Spinal cord (tissue), 10 donors: Measurements from ENCODE around the gene OTOR. TPM values are rescaled to one million over a fixed set of nuclear protein-coding genes. Genes with fewer than 3 reads are reported as not detected.
A peak's percentile ranks its signal among the peaks of the same experiment; 100 is the strongest.

Source experiments
- DNase-seq, 6 donors: peaks; one replicate each; pipeline versions ENCODE4 v3.0.0 to v3.0.0-alpha.2; 2013 to 2015; ENCODE audit warnings: low spot score in 6 of 6, low read depth in 4 of 6
- H3K27ac ChIP-seq: one replicate; pipeline ENCODE4 v1.5.1; 2013; ENCODE audit warnings: low read depth, low read length, control low read depth
- H3K27me3 ChIP-seq: one replicate; pipeline ENCODE4 v1.6.1; 2013; ENCODE audit warnings: low read length; ENCODE audit not compliant: control insufficient read depth, insufficient read depth
- H3K36me3 ChIP-seq: one replicate; pipeline ENCODE4 v1.6.1; 2013; ENCODE audit warnings: low read length; ENCODE audit not compliant: control insufficient read depth, insufficient read depth
- H3K4me1 ChIP-seq: one replicate; pipeline ENCODE4 v1.6.1; 2013; ENCODE audit warnings: low read length; ENCODE audit not compliant: control insufficient read depth, insufficient read depth
- H3K4me3 ChIP-seq: one replicate; pipeline ENCODE4 v1.5.1; 2013; ENCODE audit warnings: low read depth, low read length, control low read depth
- H3K9me3 ChIP-seq: one replicate; pipeline ENCODE4 v1.6.1; 2013; ENCODE audit warnings: low read length; ENCODE audit not compliant: control insufficient read depth, insufficient read depth
- WGBS: methylation state at CpG from one replicate; pipeline ENCODE4 v1.1.5; 2013; ENCODE audit warnings: missing lambda C conversion rate; ENCODE audit not compliant: insufficient coverage; 5-methylcytosine and 5-hydroxymethylcytosine counted together
- polyA plus RNA-seq, 2 donors: library from polyadenylated mRNA; unstranded; fragments of 120-200 nt; gene quantifications; one replicate each; pipeline ENCODE4 v1.2.1, GENCODE V29; 2013; ENCODE audit not compliant: insufficient read length in 2 of 2
- total RNA-seq, 2 donors: library from RNA; depleted of rRNA in 1 of 2; stranded (reverse); fragments of 120-200 nt in 1 of 2; fragments of >200 nt in 1 of 2; gene quantifications; one replicate each; pipeline versions ENCODE4 v1.2.3 to v1.2.4, GENCODE V29; 2013 to 2014
- donor health status: healthy.

Gene OTOR
- total and polyA plus RNA-seq, 4 donors = 0.20 to 15.7 (median 0.33) TPM; not detected in 1

- no peak for DNase-seq
- H3K36me3 ChIP-seq = no peaks in the 10 kb centered on the region
- H3K27ac ChIP-seq = no peak overlapping the region
- peaks cover 3% of the 10 kb centered on the region for H3K4me1 ChIP-seq
- no peak overlapping the region for H3K4me3 ChIP-seq
- no peaks in the 10 kb centered on the region for H3K9me3 ChIP-seq
- no peaks in the 10 kb centered on the region for H3K27me3 ChIP-seq
- 38% methylated on average over 4 of the region's 4 CpGs for WGBS
Measured at GRCh38 chr20:16764560-16764959, 16.4 kb downstream of the OTOR start.

GRCh38 chr20:16771213-16771612 is 23.1 kb downstream of the OTOR start:
- Histone ChIP-seq H3K36me3 (no peaks in the 10 kb centered on the region), H3K9me3 (no peaks in the 10 kb centered on the region), H3K27me3 (no peaks in the 10 kb centered on the region)

GRCh38 chr20:16775961-16776360 is 27.8 kb downstream of the OTOR start:
- no peaks in the 10 kb centered on the region for H3K9me3 ChIP-seq
- H3K4me1 ChIP-seq = no peaks in the 10 kb centered on the region
- H3K36me3 ChIP-seq = no peaks in the 10 kb centered on the region
- no peaks in the 10 kb centered on the region for H3K27me3 ChIP-seq
- no peak overlapping the region for H3K27ac ChIP-seq
- no peak overlapping the region for H3K4me3 ChIP-seq
- DNase-seq = no peak
- WGBS = no CpG with 5 or more reads among the region's 1 CpG

More at GRCh38 chr20:16771213-16771612, 23.1 kb downstream of the OTOR start:
- H3K4me1 ChIP-seq = no peaks in the 10 kb centered on the region
- H3K4me3 ChIP-seq = no peak overlapping the region
- DNase-seq = no peak
- no peak overlapping the region for H3K27ac ChIP-seq

- DNase-seq = peak in 1 of 6 donors; percentile 30
- 91% methylated on average over 1 of the region's 1 CpG for WGBS
- Histone ChIP-seq H3K4me1 (no peaks in the 10 kb centered on the region), H3K4me3 (no peak overlapping the region), H3K27me3 (no peaks in the 10 kb centered on the region), H3K36me3 (no peaks in the 10 kb centered on the region), H3K9me3 (no peaks in the 10 kb centered on the region), H3K27ac (no peak overlapping the region)
Measured at GRCh38 chr20:16777126-16777525, 29.0 kb downstream of the OTOR start.

- Histone ChIP-seq H3K27ac (no peak overlapping the region), H3K36me3 (no peaks in the 10 kb centered on the region), H3K4me1 (no peaks in the 10 kb centered on the region), H3K9me3 (no peaks in the 10 kb centered on the region), H3K27me3 (no peaks in the 10 kb centered on the region), H3K4me3 (no peak overlapping the region)
- WGBS = no CpG with 5 or more reads among the region's 1 CpG
- DNase-seq = no peak
Measured at GRCh38 chr20:16778159-16778558, 30.0 kb downstream of the OTOR start.

GRCh38 chr20:16781496-16781895 is 33.3 kb downstream of the OTOR start:
- H3K27me3 ChIP-seq = no peaks in the 10 kb centered on the region
- no peak for DNase-seq
- no peak overlapping the region for H3K4me3 ChIP-seq
- WGBS = 100% methylated on average over 1 of the region's 1 CpG
- no peaks in the 10 kb centered on the region for H3K9me3 ChIP-seq
- no peaks in the 10 kb centered on the region for H3K4me1 ChIP-seq
- no peaks in the 10 kb centered on the region for H3K36me3 ChIP-seq
- H3K27ac ChIP-seq = no peak overlapping the region

- Histone ChIP-seq H3K4me1 (no peaks in the 10 kb centered on the region), H3K27ac (no peak overlapping the region)
- WGBS = 50% methylated on average over 1 of the region's 1 CpG
Measured at GRCh38 chr20:16785226-16785625, 37.1 kb downstream of the OTOR start.

More at GRCh38 chr20:16785226-16785625, 37.1 kb downstream of the OTOR start:
- DNase-seq = no peak
- Histone ChIP-seq H3K36me3 (no peaks in the 10 kb centered on the region), H3K4me3 (no peak overlapping the region), H3K9me3 (no peaks in the 10 kb centered on the region), H3K27me3 (no peaks in the 10 kb centered on the region)

Other genes with a start within 250 kb of the OTOR start
- 10 to 100 TPM; 16.9 to 21.0 TPM for gene KIF16B, start 174.9 kb upstream of the OTOR start, total RNA-seq
- gene KIF16B, start 174.9 kb upstream of the OTOR start, polyA plus RNA-seq = 1 to 10 TPM; 7.8 to 8.9 TPM
- gene SNRPB2, start 18.3 kb upstream of the OTOR start, total RNA-seq = 10 to 100 TPM; 52.3 to 89.0 TPM
- 10 to 100 TPM; 63.2 to 71.7 TPM for gene SNRPB2, start 18.3 kb upstream of the OTOR start, polyA plus RNA-seq